Measurements from ENCODE around the gene LGALS9.
A peak's percentile ranks its signal among the peaks of the same experiment; 100 is the strongest.
"Not testable (repeated sequence)": the region's sequence is repeated elsewhere in the genome, so short reads cannot be mapped to it uniquely, and the experiment has no call there.

Gene LGALS9

GRCh38 chr17:27631897-27632725 lies 1.1 kb downstream of the LGALS9 start:
- DNase-seq = no peak

- DNase-seq = not testable (repeated sequence)
These were observed 1.8 kb downstream of the LGALS9 start for GRCh38 chr17:27632766-27633165.

GRCh38 chr17:27633312-27634025 lies 2.5 kb downstream of the LGALS9 start:
- no peak for DNase-seq

- no peak for DNase-seq
These were observed 3.0 kb downstream of the LGALS9 start for GRCh38 chr17:27634026-27634335.

- no peak for DNase-seq
These were observed 3.8 kb downstream of the LGALS9 start for GRCh38 chr17:27634776-27635175.

- no peak for DNase-seq
These were observed 4.4 kb downstream of the LGALS9 start for GRCh38 chr17:27635275-27635823.

- DNase-seq = not testable (repeated sequence)
These were observed 5.1 kb downstream of the LGALS9 start for GRCh38 chr17:27636005-27636520.

GRCh38 chr17:27637818-27638217 lies 6.8 kb downstream of the LGALS9 start:
- DNase-seq = not testable (repeated sequence)

GRCh38 chr17:27638415-27638914 lies 7.5 kb downstream of the LGALS9 start:
- DNase-seq = not testable (repeated sequence)

GRCh38 chr17:27640790-27641189 lies 9.8 kb downstream of the LGALS9 start:
- no peak for DNase-seq

- DNase-seq = no peak
These were observed 13.6 kb downstream of the LGALS9 start for GRCh38 chr17:27644586-27644985.

- DNase-seq = not testable (repeated sequence)
These were observed 14.6 kb downstream of the LGALS9 start for GRCh38 chr17:27645621-27646020.

GRCh38 chr17:27646232-27646631 lies 15.2 kb downstream of the LGALS9 start:
- DNase-seq = no peak

- no peak for DNase-seq
These were observed 16.8 kb downstream of the LGALS9 start for GRCh38 chr17:27647765-27648164.

GRCh38 chr17:27649111-27649571 lies 18.2 kb downstream of the LGALS9 start:
- DNase-seq = not testable (repeated sequence)

- no peak for DNase-seq
These were observed 18.9 kb downstream of the LGALS9 start for GRCh38 chr17:27649929-27650328.

GRCh38 chr17:27650836-27651235 lies 19.8 kb downstream of the LGALS9 start:
- DNase-seq = no peak

- DNase-seq = peak; percentile 16 to 65 (median 46)
These were observed 20.7 kb downstream of the LGALS9 start for GRCh38 chr17:27651411-27652345.

GRCh38 chr17:27653449-27653971 lies 22.5 kb downstream of the LGALS9 start:
- DNase-seq = not testable (repeated sequence)

GRCh38 chr17:27654136-27654535 lies 23.1 kb downstream of the LGALS9 start:
- DNase-seq = no peak

- DNase-seq = peak; percentile 31 to 72 (median 51)
These were observed 23.9 kb downstream of the LGALS9 start for GRCh38 chr17:27654654-27655524.

Measured in T-helper 2 cell (primary cell).